GM21381 (cell line): ENCODE data around the gene GYPB.
"Not testable (repeated sequence)": the region's sequence is repeated elsewhere in the genome, so short reads cannot be mapped to it uniquely, and the experiment has no call there.

Source experiments
- ATAC-seq: cut with Tn5 transposase; IDR thresholded peaks from one replicate; pipeline ENCODE4 v1.9.1; 2021; ENCODE audit warnings: mild to moderate bottlenecking, moderate library complexity; ENCODE audit not compliant: unreplicated experiment

The GYPB gene

DNA sequence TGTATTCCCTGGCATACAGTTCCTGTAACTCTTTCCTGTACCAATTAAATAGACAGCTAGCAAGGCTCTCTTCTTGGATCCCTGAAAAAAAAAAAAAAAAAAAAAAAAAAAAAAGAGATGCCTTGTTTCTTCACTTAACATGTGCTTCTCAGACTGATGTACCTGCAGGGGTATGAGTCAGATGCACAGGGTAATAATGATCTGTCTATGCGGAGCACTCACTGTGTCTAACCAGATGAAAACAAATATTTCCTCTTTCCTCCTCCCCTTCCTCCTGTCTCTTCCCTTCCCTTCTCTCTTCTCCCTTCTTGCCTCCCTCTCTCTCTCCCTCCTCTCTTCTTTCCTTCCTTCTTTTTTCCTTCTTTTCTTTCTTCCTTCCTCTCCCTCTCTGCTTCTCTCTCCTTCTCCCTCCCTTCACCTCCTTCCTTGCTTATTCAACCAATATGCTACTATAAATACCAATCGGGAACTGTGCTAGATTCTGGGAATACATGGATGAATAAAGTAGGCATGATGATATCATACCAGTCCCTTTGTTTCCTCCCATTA lies 3.0 kb downstream of the GYPB start:
- not testable (repeated sequence) for ATAC-seq

DNA sequence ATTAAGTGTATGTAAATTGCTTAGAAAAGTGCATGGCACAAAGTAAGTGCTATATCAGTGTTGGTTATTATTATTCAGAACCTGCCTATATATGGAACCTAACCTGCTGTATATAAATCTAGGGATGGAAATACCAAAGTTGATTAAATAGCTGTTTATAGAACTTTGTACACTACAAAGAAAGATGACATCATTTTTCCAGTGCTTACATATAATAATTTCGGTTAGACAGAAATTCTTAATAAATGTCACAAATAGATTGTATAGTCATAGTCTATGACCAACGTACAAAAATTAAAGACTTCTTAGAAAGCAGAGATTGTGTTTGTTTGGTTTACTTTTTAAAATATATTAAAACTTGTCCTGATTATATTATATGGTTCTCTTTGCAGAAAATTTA lies 4.4 kb downstream of the GYPB start:
- no peak for ATAC-seq

DNA sequence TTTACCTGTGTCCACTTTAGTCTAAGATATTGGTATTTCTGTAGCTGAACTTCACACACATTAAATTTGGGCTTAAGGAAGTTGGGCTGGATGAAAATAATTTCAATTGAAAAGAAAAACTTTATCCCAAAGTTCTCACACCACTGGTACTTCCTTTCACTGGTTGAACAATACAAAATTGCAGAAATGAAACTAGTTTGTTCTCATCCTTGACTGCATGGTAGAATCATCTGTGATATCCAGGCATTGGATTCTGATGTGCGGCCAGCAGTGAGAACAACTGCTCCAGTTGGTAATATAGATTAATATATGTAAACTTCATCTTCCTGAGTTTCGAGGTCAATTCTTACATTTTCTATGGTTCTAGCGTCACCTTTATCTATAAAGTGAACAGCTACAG lies 10.6 kb downstream of the GYPB start:
- ATAC-seq: not testable (repeated sequence)

DNA sequence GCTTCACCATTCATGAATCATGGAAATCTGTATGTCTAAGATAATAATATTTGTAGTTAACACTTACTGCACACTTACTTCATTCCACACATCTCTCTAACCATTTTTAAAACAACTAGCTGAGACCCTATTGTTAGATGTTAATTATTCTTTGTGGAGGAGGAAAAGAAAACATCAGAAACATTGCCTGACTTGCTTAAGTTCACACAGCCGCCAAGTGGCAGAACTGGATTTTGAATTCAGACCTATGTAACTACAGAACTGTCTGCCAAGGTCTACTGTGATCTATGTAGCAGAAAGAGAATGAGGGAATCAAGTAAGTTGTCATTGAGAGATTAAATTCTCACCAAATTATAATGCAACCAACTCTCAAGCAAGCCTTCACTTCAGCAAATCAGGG lies 11.2 kb downstream of the GYPB start:
- ATAC-seq: not testable (repeated sequence)

DNA sequence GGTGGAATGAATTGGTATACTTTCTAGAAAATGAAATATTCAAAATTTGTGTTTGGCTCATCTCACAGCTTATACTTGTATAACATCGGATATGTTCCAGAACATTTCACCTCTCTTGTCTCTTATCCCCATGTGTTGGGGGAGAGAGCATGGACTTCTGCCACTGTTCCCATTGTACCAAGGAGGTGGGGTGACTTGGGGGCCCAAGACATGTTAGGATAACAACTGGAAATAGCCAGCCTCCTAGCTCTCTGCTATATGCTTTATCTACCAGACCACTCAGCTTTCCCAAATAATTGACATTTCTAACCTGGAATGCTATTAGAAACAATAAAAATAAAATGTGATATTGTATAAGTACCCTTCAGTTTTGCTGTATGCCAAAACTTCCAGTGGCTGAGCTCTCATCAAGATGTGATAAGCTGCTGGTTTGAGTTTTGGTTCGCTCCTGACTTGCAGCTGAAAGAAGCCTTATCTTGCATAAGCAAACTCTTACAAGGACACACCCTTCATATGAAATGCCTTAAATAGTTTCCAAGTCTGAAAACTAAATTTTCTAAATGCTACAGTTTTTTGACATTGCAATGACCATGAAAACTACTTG lies 12.9 kb downstream of the GYPB start:
- ATAC-seq: not testable (repeated sequence)

DNA sequence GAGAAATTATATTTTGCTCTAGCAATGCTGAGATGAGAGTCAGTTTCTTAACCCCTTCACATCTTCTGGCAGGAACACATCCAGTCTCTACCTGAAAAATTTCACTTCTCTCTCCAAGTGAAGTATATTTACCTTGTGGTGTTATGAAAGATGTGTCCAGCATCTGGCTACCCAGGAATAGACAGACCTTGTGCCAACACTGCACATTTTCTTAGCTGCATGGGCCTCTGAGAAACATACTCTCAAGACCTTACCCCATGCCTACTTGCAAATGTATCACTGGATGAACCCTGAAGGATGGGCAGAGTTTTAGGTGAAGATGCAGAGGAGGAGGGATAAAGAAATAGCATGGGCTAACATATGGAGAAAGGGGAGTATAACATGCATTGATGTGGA lies 13.6 kb downstream of the GYPB start:
- not testable (repeated sequence) for ATAC-seq

DNA sequence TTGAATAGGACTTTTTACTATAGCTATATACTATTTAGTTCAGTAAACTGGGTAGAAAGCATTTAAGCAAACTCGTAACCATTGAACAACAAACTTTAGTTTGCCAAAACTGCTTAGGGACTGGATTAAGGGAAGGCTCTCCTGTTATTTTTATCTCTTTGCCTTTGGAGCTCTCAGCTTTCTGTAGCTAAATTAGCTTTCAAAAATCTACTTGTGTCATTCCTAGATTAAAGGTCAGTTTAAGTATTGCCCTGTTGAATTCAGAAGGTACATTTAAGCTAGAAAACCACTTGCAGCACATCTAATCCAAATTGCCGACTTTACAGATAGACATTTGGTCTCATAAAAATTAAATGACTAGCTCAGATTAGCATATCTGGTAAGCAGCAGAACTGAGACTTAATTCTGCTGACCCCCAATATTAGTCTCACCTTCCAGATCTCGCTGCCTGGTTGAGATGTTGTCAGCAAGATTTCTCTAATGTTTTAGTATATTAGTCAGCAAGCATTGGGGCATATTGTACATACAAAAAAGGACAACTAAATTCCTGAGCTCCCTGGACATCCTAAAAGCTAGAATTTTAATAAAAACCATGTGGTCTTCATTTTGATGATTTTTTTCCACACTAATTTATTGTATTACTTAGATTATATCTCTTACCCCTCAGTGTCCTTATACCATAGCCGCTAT lies 14.2 kb downstream of the GYPB start:
- ATAC-seq: not testable (repeated sequence)

DNA sequence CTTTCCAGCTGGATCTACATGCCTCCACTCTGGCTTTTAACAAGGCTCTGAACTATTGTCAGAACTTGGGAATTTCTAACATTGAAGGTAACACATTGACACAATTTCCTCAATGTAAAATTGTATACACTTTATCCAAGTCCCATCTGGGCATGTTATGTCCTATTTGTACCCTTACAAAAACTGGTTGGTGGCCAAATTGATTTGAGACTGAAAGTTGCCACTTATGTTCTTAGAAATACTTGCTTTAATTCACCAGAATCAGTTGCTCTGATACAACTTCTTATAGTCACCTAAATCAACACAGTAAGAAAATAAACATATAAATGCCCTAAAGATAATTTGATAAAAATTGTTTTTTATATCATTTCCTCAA lies 15.3 kb downstream of the GYPB start:
- ATAC-seq: not testable (repeated sequence)

DNA sequence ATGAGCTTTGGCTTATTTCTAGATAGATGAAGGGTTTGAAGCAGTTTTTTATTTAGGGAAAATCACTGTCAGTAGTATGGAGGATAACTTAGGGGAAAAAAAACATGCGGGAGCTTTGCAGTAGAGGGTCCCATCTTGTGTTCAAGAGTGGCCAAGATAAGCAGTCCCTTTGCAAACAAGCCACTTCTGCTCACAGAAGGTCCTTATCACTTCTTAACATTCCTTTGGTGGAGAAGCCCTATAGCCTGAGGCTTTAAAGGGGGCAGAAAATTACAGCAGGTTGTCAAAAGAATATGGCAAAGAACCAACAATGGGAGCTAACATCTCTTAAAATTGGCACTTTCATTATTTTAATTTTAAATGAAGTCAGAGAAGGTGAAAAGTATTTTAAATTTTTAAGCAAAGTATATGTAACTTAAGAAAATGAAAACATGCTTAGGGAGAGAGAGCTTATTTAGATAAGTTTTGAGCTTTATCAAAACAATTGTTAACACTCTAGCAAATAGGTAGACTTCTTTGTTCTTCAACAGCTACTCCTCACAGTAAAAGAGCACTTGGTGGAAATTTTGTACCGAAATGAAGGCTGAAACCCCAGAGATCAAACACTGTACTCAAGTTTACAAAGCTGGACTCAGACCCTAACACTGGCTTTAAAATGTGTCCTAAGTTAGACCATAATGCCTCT lies 15.8 kb downstream of the GYPB start:
- not testable (repeated sequence) for ATAC-seq

DNA sequence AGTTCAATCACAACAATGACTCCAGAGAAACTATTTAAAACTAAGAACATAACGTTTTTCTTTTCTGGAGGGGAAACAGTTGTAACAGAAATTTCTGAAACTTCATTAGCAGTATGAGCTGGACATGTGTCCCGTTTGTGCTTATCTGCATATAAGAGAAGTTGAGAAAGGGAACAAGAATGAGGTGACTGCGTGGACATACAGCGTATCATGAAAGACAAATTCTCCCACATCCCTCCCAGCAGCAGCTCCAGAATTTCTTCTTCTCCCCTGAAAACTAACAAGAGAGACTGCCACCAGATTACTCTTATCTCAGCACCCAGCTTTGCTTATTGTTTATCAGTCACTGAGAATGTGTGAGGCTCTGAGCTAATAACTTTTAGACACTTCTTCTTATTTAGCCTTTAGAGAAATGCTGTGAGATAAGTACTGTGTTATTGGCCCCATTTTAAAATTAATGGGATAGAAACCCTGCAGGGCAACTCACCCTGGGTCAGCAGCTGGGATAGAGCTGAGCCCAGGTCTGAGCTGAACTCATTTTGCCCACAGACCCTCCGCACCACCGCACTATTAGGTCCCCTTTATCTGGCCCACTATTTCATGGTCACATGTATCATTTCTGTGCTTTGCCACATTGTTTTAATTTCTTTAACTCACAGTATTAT lies 18.7 kb downstream of the GYPB start:
- not testable (repeated sequence) for ATAC-seq

DNA sequence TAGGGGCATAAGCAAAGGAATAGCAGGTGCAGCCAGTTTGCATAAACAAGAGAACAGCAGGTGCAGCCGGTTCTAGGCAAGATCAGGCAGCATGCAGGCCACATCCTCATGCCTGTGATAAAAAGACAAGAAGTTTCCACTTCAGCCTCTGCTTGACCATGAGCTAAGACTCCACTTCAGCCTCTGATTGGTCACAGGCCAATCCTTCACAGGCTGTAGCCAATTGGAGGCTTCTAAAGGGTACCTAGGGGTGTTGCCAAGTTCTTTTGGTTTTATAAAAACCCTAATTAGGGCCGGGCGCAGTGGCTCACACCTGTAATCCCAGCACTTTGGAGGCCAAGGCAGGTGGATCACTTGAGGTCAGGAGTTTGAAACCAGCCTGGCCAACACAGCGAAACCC lies 23.0 kb downstream of the GYPB start:
- ATAC-seq: not testable (repeated sequence)

DNA sequence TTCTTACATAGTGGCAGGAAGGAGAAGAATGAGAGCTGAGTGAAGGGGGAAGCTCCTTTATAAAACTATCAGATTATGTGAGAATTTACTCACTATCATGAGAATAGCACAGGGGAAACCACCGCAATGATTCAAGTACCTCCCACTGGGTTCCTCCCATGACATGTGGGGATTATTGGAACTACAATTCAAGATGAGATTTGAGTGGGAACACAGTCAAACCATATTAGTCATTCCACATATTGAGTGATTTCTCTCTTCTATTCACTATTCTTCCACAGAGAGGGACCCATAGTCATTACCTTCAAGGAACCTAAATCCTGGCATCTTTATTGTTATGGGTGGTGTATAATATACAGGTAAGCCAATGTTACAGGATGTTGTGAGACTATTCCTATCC lies 27.4 kb downstream of the GYPB start:
- not testable (repeated sequence) for ATAC-seq

DNA sequence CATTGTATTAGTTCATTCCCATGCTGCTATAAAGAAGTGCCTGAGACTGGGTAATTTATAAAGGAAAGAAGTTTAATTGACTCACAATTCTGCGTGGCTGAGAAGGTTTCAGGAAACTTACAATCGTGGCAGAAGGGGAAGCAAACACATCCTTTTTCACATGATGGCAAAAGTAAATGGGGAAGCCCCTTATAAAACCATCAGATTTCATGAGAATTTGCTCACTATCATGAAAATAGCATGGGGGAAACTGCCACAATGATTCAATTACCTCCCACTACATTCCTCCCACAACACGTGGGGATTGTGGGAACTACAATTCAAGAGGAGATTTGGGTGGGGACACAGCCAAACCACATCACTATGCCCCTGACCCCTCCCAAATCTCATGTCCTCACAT lies 28.5 kb downstream of the GYPB start:
- not testable (repeated sequence) for ATAC-seq

DNA sequence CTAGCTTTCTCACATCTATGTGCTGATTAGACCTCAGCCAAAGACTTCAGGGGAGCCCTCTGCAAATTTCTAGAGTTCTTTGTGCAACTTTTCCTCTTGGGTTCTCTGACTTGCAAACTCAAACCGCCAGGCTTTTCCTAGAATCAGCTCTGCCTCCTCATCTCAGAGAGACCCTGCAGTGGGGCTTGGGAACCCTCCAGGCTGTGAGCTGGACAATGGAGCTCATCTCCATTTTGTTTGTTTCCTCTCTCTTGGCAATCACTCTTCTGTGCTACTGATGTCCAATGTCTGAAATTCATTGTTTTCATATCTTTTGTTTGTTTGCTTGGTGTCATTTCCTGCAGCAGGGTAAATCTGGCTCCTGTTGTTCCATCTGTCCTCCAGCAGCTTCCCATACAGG lies 33.0 kb downstream of the GYPB start:
- no peak for ATAC-seq

DNA sequence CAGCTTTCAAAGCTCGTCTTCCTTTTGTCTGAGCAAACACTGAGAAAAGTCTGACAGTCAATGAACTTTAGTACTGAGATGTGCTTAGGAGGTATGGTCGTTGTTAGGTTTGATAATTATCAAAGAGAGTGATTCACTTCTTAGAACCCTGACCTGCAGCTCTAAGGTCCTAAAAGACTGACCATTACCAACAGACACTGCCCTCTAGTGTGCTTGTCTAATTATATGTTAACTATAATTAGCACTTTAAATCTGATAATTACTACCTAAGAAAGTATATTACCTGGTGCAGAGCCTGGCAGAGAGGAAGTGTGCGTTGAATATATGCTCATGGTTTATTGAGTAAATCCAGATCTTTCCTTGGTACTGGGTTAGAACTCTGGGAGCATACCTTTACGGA lies 38.4 kb downstream of the GYPB start:
- not testable (repeated sequence) for ATAC-seq

DNA sequence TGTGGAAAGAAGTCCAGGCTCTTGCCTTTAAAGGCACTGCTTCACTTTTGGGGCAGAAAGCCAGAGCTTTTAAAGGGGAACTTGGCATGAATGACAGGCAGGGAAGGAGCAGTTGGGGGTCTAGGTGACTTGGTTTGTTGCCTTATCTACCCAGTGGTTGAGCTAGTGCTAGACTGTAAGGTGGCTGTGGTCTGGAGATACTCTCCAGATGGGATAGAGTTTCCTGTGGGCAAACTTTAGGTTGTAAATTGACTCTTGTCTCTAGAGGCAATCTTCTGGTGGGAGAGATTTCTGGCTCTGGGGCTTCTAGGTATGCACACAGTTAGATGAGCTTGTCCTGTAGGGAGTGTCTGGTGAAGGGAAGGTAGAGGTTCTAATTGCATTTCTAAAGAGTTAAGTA lies 43.7 kb downstream of the GYPB start:
- ATAC-seq: not testable (repeated sequence)

DNA sequence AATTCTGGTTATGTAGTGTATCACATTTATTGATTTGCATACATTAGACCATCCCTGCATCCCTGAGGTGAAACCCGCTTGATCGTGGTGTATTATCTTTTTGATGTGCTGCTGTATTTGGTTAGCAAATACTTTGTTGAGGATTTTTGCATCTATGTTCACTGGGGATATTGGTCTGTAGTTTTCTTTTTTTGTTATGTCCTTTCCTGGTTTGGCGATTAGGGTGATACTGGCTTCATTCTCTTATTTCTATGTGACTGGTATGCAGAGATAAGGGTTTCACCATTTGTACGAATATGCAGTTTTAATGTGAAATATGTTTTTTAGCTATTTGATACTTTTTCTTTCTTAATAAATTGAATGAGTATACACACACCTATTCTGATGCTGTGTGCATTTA lies 45.2 kb downstream of the GYPB start:
- not testable (repeated sequence) for ATAC-seq

DNA sequence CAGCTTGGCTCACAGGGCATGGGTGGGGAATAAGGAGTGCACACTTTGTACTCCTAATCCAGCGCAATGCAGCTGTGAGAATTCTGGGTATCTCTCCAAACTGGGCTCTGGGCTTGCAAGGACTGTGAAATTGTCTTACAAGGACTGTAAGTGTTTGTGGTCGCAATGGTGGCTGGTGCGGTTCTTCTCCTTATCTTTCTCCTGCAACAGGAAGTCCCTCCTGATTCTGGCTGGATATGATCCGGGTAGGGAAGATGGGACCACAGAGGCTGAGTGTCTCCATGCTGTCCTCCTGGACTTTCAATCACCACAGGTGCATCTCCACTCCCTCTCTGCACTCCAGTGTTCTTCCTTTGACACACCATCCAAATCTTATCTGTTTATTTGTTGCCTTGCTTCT lies 58.1 kb downstream of the GYPB start:
- ATAC-seq: no peak

DNA sequence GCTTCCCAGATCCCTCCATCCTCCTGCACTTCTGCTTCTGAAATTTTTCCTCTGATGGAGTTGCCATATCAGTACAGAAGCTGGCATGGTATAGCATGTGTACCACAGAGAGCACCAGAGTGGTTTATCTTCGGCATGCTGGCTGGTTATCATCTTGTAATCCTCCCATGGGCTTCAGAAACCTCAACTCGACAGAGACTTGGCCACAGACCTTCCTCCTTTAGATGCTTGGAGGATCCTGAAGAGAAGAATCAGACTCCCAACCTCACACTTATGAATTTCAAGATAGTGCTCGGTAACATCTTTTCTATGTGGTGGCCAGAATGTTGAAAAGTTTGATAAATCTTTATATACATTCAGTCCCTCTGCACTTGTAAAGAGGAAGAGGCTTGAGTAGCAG lies 63.9 kb downstream of the GYPB start:
- ATAC-seq: not testable (repeated sequence)

DNA sequence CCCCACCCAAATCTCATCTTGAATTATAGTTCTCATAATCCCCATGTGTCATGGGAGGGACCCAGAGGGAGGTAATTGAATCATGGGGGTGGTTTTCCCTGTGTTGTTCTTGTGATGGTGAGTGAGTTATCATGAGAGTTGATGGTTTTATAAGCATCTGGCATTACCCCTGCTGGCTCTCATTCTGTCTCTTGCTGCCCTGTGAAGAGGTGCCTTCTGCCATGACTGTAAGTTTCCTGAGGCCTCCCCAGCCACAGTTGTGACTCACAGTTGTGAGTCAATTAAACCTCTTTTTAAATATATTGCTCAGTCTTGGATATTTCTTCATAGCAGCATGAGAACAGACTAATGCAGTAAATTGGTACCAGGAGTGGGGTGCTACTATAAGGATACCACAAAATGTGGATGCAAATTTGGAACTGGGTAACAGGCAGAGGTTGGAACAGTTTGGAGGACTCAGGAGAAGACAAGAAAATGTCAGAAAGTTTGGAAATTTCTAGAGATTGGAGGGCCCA lies 67.7 kb downstream of the GYPB start:
- ATAC-seq: not testable (repeated sequence)

DNA sequence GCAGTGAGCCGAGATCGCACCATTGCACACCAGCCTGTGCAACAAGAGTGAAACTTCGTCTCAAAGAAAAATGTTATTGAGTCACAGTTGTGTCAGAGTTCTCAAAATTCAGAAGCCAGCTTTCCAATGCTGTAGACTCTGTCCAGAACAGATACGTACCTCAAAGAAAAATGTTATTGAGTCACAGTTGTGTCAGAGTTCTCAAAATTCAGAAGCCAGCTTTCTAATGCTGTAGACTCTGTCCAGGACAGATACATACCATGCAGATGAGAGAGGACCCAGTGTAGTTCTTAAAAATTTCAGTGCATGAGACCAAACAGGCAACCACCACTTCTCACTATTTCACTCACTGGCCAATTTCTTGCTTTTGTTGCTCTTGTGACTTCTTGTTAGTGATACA lies 68.2 kb downstream of the GYPB start:
- not testable (repeated sequence) for ATAC-seq
